Ramos (cell line): Measurements from ENCODE around the gene TSHZ2.

Experiments used
- in situ Hi-C: fragments of 300-500 bp; cut with MboI; formaldehyde crosslinking; loops from one replicate; pipeline ENCODE4 v1.14.3; 2022; ENCODE audit warnings: low sequenced_read_pairs; ENCODE audit not compliant: unreplicated experiment

The TSHZ2 gene

GRCh38 chr20:53385941-53386767 lies 414.0 kb downstream of the TSHZ2 start:
- in situ Hi-C loops: no loop called here

GRCh38 chr20:53387983-53388675 lies 416.0 kb downstream of the TSHZ2 start:
- in situ Hi-C loops: no loop called here

- in situ Hi-C loops: no loop called here
Measured at GRCh38 chr20:53389516-53390300, 417.6 kb downstream of the TSHZ2 start.

- in situ Hi-C loops: no loop called here
Measured at GRCh38 chr20:53390770-53391169, 418.6 kb downstream of the TSHZ2 start.

DNA sequence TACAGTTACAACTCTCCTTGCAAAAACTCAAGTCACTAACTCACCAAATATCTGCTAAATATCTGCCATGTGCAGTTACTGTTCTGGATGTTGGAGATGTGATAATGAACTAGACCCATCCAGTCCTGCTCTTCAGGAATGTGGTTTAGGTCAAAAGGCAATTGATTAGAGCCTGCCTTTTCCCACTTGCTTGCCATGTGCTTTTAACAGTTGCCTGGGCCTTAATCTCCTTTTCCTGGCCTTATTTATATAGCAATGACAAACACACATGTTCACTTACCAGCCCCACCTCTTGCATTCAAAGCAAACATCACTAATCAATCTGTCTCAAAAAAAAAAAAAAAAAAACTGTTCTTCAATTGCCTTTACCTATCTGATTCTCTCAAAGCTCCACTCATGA lies 422.3 kb downstream of the TSHZ2 start:
- in situ Hi-C loops: no loop called here

- in situ Hi-C loops: no loop called here
Measured at GRCh38 chr20:53395188-53395923, 423.2 kb downstream of the TSHZ2 start.

DNA sequence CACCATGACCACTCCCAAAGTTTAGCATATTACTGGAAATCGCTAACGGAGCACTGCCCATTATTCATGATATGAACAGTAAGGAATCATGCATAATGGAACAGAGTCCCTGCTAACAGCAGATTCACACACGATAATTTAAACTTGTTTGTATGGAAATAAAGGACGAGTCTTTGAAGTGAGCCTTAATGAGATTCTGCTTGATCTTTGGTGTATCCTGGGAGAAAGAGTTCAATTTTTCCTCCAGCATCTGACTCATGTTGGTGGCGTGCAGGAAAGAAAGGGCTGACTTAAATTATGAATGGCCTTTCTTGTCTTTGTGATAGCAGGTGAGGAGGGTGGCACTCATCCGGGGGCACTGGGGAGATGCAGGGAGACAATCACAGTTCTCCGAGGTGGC lies 426.9 kb downstream of the TSHZ2 start:
- in situ Hi-C loops: no loop called here

DNA sequence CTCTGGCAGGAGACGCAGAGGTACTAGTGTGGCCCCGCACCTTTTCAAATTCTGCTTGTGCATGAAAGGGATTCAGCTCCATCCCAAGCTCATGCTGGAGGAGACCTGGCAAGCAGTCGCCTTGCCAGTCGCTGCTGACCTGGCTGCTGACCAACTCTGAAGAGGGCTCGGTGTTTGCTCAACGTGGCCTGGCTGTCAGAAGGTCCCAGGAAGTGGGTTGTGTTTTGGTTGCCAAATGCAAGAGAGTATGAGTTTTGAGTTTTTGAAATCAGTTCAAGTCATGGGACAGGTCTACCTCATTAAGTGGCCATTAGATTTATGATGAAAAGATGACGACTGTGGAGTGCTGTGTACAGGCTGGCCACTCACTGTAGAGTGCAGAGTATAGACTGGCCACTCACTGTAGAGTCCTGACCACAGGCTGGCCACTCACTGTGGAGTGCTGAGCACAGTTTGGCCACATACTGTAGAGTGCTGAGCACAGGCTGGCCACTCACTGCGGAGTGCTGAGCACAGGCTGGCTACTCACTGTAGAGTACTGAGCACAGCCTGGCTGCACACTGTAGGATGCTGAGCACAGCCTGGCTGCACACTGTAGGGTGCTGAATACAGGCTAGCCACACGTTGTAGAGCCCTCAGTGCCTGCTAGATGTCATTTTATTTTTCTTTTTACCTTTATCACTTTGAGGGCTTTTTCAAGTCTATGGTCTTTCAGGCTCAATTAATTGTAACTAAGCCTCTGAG lies 427.6 kb downstream of the TSHZ2 start:
- in situ Hi-C loops: no loop called here

DNA sequence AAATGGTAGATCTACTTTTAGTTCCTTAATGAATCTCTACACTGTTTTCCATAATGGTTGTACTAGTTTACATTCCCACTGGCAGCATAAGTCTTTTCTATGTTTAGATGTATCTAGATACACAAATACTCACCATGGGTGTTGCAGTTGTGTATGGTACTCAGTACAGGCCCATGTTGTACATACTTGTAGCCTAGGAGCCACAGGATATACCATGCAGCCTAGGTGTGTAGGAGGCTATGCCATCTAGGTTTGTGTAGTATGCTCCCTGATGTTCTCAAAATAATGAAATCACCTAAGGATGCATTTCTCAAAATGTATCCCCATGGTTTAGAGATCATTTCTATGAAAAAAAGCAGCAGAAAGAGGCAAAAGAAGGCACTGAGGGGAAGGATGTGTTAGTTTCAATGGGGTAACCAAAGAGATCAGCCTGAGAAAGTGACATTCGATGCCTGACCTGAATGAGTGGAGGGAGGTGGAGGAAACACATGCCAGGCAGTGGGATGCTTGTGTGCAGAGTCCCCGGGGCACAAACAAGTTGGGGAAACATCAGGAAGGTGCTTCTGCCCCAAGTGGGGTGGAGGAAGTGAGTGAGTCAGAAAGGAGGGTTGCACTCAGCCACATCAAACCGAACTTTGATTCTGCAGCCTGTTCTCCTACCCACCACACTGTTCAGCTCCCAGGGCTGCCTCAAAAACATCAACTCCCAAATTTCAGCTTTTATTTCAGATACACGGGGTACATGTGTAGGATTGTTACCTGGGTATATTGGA lies 430.3 kb downstream of the TSHZ2 start:
- in situ Hi-C loops: no loop called here

DNA sequence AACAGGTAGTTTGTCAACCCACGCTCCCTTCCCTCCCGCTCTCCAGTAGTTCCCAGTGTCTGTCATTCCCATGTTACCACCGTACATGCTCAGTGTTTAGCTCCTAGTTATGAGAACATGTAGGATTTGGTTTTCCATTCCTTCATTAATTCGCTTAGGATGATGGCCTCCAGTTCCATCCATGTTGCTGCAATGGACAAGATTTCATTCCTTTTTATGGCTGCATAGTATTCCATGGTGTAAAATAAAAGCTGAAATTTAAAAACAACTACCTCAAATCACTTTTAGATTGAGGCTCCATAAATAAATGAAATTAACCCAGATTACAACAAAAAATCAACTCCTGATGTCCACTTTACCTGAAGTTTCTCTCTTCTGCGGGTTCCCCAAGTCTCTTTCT lies 430.9 kb downstream of the TSHZ2 start:
- in situ Hi-C loops: no loop called here

DNA sequence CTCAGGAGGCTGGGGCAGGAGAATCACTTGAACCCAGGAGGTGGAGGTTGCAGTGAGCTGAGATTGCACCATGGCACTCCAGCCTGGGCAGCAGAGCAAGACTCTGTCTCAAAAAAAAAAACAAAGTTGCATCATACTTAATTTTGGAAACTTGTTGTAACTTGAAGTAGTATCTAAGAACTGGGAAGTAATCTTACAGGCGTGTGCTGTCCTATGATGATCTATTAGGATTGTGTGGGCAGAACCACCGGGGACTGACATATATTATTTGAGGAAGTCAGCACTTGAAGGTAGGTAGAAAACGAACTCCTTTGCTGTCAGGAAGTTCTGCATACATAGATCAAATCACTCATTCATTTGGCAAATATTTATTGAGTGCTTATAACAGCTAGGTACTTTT lies 433.0 kb downstream of the TSHZ2 start:
- in situ Hi-C loops: no loop called here

- in situ Hi-C loops: no loop called here
Measured at GRCh38 chr20:53406580-53406979, 434.4 kb downstream of the TSHZ2 start.

- in situ Hi-C loops: no loop called here
Measured at GRCh38 chr20:53408691-53409446, 436.7 kb downstream of the TSHZ2 start.

DNA sequence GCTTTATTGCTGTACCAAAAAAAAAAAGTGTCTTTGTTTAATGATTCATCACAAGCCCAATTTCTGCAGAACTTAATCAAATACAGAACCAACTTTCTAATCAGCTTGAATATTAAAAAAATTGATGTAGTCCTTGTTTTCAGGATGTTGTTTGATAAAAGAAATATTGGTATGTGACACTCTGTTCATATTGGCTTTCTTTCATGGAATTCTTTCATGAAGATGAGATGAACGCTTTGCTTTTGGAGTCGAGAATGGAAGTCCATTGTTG lies 437.2 kb downstream of the TSHZ2 start:
- in situ Hi-C loops: no loop called here

GRCh38 chr20:53411129-53411528 lies 439.0 kb downstream of the TSHZ2 start:
- in situ Hi-C loops: loop anchor here (5.0 kb wide), 1 partner anchor 531 kb away; no protein-coding TSS in a partner anchor

GRCh38 chr20:53411891-53412290 lies 439.7 kb downstream of the TSHZ2 start:
- in situ Hi-C loops: loop anchor here (5.0 kb wide), 1 partner anchor 530 kb away; no protein-coding TSS in a partner anchor

GRCh38 chr20:53412577-53413185 lies 440.5 kb downstream of the TSHZ2 start:
- in situ Hi-C loops: loop anchor here (5.0 kb wide), 1 partner anchor 530 kb away; no protein-coding TSS in a partner anchor

GRCh38 chr20:53413186-53413631 lies 441.1 kb downstream of the TSHZ2 start:
- in situ Hi-C loops: loop anchor here (5.0 kb wide), 1 partner anchor 529 kb away; no protein-coding TSS in a partner anchor
